ENCODE data around the gene AFDN.

Gene AFDN

GRCh38 chr6:167858842-167859664 lies 32.3 kb downstream of the AFDN start:
- no peaks in the 10 kb centered on the region for H3K9me2 ChIP-seq (replicated peaks; ENCODE audit: low read depth, low read length)
- H3F3A ChIP-seq (ENCODE audit: low read depth): no peaks in the 10 kb centered on the region
- H3K36me3 ChIP-seq (ENCODE audit: insufficient read depth, low read length): no peaks in the 10 kb centered on the region
- no peaks in the 10 kb centered on the region; the same call in 1 of the 2 replicates for H3K9me3 ChIP-seq (ENCODE audit: insufficient read depth, low read depth, low read length)
- no peak overlapping the region for H3K9ac ChIP-seq (ENCODE audit: low read depth, low read length, poor library complexity, severe bottlenecking)
- H2AFZ ChIP-seq (ENCODE audit: low read length): no peak overlapping the region
- no peaks in the 10 kb centered on the region for H3K79me2 ChIP-seq (ENCODE audit: insufficient read depth, low read length)
- TF ChIP-seq, protein P1, sequence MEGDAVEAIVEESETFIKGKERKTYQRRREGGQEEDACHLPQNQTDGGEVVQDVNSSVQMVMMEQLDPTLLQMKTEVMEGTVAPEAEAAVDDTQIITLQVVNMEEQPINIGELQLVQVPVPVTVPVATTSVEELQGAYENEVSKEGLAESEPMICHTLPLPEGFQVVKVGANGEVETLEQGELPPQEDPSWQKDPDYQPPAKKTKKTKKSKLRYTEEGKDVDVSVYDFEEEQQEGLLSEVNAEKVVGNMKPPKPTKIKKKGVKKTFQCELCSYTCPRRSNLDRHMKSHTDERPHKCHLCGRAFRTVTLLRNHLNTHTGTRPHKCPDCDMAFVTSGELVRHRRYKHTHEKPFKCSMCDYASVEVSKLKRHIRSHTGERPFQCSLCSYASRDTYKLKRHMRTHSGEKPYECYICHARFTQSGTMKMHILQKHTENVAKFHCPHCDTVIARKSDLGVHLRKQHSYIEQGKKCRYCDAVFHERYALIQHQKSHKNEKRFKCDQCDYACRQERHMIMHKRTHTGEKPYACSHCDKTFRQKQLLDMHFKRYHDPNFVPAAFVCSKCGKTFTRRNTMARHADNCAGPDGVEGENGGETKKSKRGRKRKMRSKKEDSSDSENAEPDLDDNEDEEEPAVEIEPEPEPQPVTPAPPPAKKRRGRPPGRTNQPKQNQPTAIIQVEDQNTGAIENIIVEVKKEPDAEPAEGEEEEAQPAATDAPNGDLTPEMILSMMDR (conservative IDR thresholded peaks at IDR 0.05; ENCODE audit: low read length): no peak
- TF ChIP-seq EZH2phosphoT487 (IDR thresholded peaks at IDR 0.05; ENCODE audit: borderline replicate concordance): no peak
- no peak overlapping the region for H3K4me3 ChIP-seq (ENCODE audit: low read length, poor library complexity, severe bottlenecking)
- no peaks in the 10 kb centered on the region for H3K4me1 ChIP-seq (ENCODE audit: insufficient read depth, low read length, poor library complexity, severe bottlenecking)
- H4K20me1 ChIP-seq (ENCODE audit: insufficient read depth, low read length, poor library complexity, severe bottlenecking): no peaks in the 10 kb centered on the region
- no peak overlapping the region for H3K4me2 ChIP-seq (ENCODE audit: low read depth, low read length, poor library complexity, severe bottlenecking)
- H3K27me3 ChIP-seq (ENCODE audit: insufficient read depth, low read length, poor library complexity, severe bottlenecking): no peaks in the 10 kb centered on the region

- H3K27me3 ChIP-seq (ENCODE audit: insufficient read depth, low read length, poor library complexity, severe bottlenecking): no peaks in the 10 kb centered on the region
- no peak overlapping the region for H3K4me2 ChIP-seq (ENCODE audit: low read depth, low read length, poor library complexity, severe bottlenecking)
- no peaks in the 10 kb centered on the region for H3K4me1 ChIP-seq (ENCODE audit: insufficient read depth, low read length, poor library complexity, severe bottlenecking)
- no peaks in the 10 kb centered on the region for H3K9me2 ChIP-seq (replicated peaks; ENCODE audit: low read depth, low read length)
- H3K36me3 ChIP-seq (ENCODE audit: insufficient read depth, low read length): no peaks in the 10 kb centered on the region
- H3K9ac ChIP-seq (ENCODE audit: low read depth, low read length, poor library complexity, severe bottlenecking): no peak overlapping the region
- H2AFZ ChIP-seq (ENCODE audit: low read length): no peak overlapping the region
- H4K20me1 ChIP-seq (ENCODE audit: insufficient read depth, low read length, poor library complexity, severe bottlenecking): no peaks in the 10 kb centered on the region
- H3F3A ChIP-seq (ENCODE audit: low read depth): no peaks in the 10 kb centered on the region
- TF ChIP-seq, protein P1 (conservative IDR thresholded peaks at IDR 0.05; ENCODE audit: low read length): no peak
- no peak for TF ChIP-seq EZH2phosphoT487 (IDR thresholded peaks at IDR 0.05; ENCODE audit: borderline replicate concordance)
- no peaks in the 10 kb centered on the region; the same call in 1 of the 2 replicates for H3K9me3 ChIP-seq (ENCODE audit: insufficient read depth, low read depth, low read length)
- no peak overlapping the region for H3K4me3 ChIP-seq (ENCODE audit: low read length, poor library complexity, severe bottlenecking)
- H3K79me2 ChIP-seq (ENCODE audit: insufficient read depth, low read length): no peaks in the 10 kb centered on the region
Measured at GRCh38 chr6:167860550-167861226, 34.0 kb downstream of the AFDN start.

GRCh38 chr6:167861424-167861823 lies 34.7 kb downstream of the AFDN start:
- no peak for TF ChIP-seq EZH2phosphoT487 (IDR thresholded peaks at IDR 0.05; ENCODE audit: borderline replicate concordance)
- TF ChIP-seq, protein P1 (conservative IDR thresholded peaks at IDR 0.05; ENCODE audit: low read length): no peak
- Histone ChIP-seq H2AFZ (ENCODE audit: low read length) (no peak overlapping the region), H3F3A (ENCODE audit: low read depth) (no peaks in the 10 kb centered on the region), H3K27me3 (ENCODE audit: insufficient read depth, low read length, poor library complexity, severe bottlenecking) (no peaks in the 10 kb centered on the region), H3K4me1 (ENCODE audit: insufficient read depth, low read length, poor library complexity, severe bottlenecking) (no peaks in the 10 kb centered on the region), H3K9me3 (ENCODE audit: insufficient read depth, low read depth, low read length) (no peaks in the 10 kb centered on the region; the same call in 1 of the 2 replicates), H3K79me2 (ENCODE audit: insufficient read depth, low read length) (no peaks in the 10 kb centered on the region), H3K36me3 (ENCODE audit: insufficient read depth, low read length) (no peaks in the 10 kb centered on the region), H4K20me1 (ENCODE audit: insufficient read depth, low read length, poor library complexity, severe bottlenecking) (no peaks in the 10 kb centered on the region), H3K9ac (ENCODE audit: low read depth, low read length, poor library complexity, severe bottlenecking) (no peak overlapping the region), H3K4me2 (ENCODE audit: low read depth, low read length, poor library complexity, severe bottlenecking) (no peak overlapping the region), H3K4me3 (ENCODE audit: low read length, poor library complexity, severe bottlenecking) (no peak overlapping the region), H3K9me2 (replicated peaks; ENCODE audit: low read depth, low read length) (no peaks in the 10 kb centered on the region)
